ENCODE measurements around the gene ELAVL2.

- TF ChIP-seq CTCF (IDR thresholded peaks at IDR 0.05) (no peak), POLR2A (IDR thresholded peaks at IDR 0.05) (no peak)
These were observed 24.5 kb downstream of the ELAVL2 start for GRCh38 chr9:23801523-23801922.

All from tibial nerve (tissue), 3 donors.